ENCODE measurements around the gene SLC4A1.

Gene SLC4A1

GRCh38 chr17:44272954-44273353 is 5.0 kb upstream of the SLC4A1 start:
- TF ChIP-seq, protein P1, sequence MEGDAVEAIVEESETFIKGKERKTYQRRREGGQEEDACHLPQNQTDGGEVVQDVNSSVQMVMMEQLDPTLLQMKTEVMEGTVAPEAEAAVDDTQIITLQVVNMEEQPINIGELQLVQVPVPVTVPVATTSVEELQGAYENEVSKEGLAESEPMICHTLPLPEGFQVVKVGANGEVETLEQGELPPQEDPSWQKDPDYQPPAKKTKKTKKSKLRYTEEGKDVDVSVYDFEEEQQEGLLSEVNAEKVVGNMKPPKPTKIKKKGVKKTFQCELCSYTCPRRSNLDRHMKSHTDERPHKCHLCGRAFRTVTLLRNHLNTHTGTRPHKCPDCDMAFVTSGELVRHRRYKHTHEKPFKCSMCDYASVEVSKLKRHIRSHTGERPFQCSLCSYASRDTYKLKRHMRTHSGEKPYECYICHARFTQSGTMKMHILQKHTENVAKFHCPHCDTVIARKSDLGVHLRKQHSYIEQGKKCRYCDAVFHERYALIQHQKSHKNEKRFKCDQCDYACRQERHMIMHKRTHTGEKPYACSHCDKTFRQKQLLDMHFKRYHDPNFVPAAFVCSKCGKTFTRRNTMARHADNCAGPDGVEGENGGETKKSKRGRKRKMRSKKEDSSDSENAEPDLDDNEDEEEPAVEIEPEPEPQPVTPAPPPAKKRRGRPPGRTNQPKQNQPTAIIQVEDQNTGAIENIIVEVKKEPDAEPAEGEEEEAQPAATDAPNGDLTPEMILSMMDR (IDR thresholded peaks at IDR 0.05; ENCODE audit: extremely low read depth, missing control alignments), result no peak
- no peak for DNase-seq (ENCODE audit: low spot score)

DNA sequence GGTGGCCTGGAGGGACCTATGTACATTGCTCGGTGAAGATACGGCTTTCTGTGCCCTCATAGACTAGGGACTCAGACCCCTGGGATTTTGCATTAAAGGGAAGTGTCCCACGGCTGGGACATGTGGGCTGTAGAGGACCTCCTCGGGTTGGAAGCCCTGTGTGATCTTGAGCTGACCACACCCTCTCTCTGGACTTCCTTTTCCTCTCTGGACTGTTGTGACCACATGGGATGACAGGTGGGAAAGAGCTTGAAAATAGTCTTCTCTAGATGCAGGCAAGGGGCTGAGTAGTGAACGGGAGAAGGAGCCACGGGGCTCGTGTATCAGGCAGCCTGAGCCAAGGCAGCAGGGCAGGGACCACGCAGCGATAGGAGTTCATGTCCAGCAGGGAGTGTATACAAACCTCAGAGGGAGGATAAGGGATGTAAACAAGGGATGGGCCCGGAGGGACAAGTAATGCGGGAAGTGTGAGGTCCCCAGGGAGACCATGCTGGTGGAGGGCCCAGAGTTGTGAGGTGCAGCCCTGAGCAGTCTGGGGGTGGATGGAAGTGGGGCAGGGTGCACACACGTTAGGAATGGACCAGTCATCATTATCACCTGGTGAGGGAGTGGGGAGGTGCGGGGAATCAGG is 4.5 kb upstream of the SLC4A1 start:
- TF ChIP-seq, protein P1 (IDR thresholded peaks at IDR 0.05; ENCODE audit: extremely low read depth, missing control alignments), result no peak
- DNase-seq (ENCODE audit: low spot score), result no peak

- DNase-seq (ENCODE audit: low spot score), result no peak
- TF ChIP-seq, protein P1 (IDR thresholded peaks at IDR 0.05; ENCODE audit: extremely low read depth, missing control alignments), result no peak
These were observed 1.8 kb upstream of the SLC4A1 start for GRCh38 chr17:44269535-44270240.

GRCh38 chr17:44268709-44269534 is 987 bp upstream of the SLC4A1 start:
- TF ChIP-seq, protein P1 (IDR thresholded peaks at IDR 0.05; ENCODE audit: extremely low read depth, missing control alignments), result no peak
- DNase-seq (ENCODE audit: low spot score), result no peak

GRCh38 chr17:44267165-44267455 is 825 bp downstream of the SLC4A1 start:
- TF ChIP-seq, protein P1 (IDR thresholded peaks at IDR 0.05; ENCODE audit: extremely low read depth, missing control alignments), result no peak
- no peak for DNase-seq (ENCODE audit: low spot score)

DNA sequence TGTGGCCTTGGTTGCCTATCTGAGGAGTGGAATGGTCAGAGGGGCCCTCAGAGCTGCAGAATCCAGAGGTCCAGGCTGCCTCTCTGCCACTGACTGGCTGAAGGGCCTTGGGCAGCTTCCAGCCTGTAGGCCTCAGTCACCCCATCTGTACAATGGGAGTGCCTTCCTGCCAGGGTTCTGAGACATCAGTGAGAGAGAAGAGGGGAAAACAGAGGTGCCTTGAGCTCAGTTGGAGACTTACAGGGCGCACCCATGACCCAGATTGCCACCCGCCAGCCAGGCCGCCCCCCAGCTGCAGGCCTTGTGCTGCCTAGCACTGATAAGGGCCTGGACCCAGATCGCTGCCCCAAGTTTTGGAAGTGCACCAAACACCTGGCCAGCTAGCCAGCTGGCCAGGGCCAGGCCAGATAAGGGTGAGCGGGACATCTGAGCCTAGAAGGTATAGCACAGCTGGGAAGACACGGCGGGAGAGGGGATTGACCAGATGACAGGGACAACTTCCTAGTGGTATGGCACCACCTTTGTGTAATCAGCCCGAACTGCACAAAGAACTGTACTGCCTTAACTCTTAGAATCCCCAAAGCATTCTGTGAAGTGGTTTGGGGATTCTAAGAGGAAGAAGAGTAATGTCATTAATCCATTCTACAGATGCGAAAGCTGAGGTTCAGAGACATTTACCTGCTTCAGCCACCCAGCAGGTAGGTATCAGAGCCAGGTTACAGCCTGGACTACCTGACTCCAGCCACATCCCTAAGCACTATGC is 1.4 kb downstream of the SLC4A1 start:
- TF ChIP-seq, protein P1 (IDR thresholded peaks at IDR 0.05; ENCODE audit: extremely low read depth, missing control alignments), result no peak
- DNase-seq (ENCODE audit: low spot score), result no peak

Measured in GM20000 (cell line).